Fibroblast of villous mesenchyme (primary cell): Measurements from ENCODE around the gene MAML2. TPM values are rescaled to one million over a fixed set of nuclear protein-coding genes. Genes with fewer than 3 reads are reported as not detected.

Experiments used
- DNase-seq: peaks from one replicate; pipeline ENCODE4 v3.0.0-alpha.2; 2010; ENCODE audit warnings: low read depth
- H3K4me3 ChIP-seq: 2 replicates; pipeline ENCODE4 v1.5.1; 2011; ENCODE audit warnings: low read depth, mild to moderate bottlenecking, low read length
- total RNA-seq: library from RNA; depleted of rRNA; stranded (reverse); fragments of >200 nt; gene quantifications from 2 replicates; pipeline ENCODE4 v1.2.3, GENCODE V29; 2012
- TF ChIP-seq, protein P1 (sequence below): IDR thresholded peaks from 2 replicates; pipeline ENCODE4 v1.5.1; 2012; ENCODE audit warnings: low read depth, mild to moderate bottlenecking, low read length; ENCODE audit not compliant: insufficient read depth

MAML2 gene
- total RNA-seq, 1 donor, result 30.7 TPM

GRCh38 chr11:96074551-96075310, 268.3 kb downstream of the MAML2 start:
- TF ChIP-seq, protein P1, sequence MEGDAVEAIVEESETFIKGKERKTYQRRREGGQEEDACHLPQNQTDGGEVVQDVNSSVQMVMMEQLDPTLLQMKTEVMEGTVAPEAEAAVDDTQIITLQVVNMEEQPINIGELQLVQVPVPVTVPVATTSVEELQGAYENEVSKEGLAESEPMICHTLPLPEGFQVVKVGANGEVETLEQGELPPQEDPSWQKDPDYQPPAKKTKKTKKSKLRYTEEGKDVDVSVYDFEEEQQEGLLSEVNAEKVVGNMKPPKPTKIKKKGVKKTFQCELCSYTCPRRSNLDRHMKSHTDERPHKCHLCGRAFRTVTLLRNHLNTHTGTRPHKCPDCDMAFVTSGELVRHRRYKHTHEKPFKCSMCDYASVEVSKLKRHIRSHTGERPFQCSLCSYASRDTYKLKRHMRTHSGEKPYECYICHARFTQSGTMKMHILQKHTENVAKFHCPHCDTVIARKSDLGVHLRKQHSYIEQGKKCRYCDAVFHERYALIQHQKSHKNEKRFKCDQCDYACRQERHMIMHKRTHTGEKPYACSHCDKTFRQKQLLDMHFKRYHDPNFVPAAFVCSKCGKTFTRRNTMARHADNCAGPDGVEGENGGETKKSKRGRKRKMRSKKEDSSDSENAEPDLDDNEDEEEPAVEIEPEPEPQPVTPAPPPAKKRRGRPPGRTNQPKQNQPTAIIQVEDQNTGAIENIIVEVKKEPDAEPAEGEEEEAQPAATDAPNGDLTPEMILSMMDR, result no peak
- DNase-seq, result no peak
- no peak overlapping the region for H3K4me3 ChIP-seq

GRCh38 chr11:96073536-96073935, 269.5 kb downstream of the MAML2 start:
- TF ChIP-seq, protein P1, result no peak
- H3K4me3 ChIP-seq, result no peak overlapping the region
- no peak for DNase-seq

DNA sequence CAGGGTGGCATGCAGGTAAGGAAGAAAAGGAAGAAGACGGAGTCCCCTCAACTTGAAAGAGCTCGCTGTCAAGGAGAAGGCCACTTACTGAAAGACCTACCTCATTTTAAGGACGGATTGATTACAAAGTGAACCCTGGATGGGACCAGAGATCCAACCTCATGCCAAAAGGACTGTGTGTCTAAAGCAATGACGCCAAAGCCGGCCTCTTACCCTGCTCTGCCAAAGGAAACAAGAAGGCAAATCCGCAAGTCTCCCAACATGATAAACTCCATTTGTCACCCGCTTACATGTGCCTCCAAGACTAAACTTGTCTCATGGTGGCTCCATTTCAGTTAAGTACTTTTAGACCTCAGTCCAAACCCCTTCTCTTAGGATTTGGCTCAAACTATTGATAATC, 270.4 kb downstream of the MAML2 start:
- TF ChIP-seq, protein P1, result no peak
- no peak for DNase-seq
- no peak overlapping the region for H3K4me3 ChIP-seq

DNA sequence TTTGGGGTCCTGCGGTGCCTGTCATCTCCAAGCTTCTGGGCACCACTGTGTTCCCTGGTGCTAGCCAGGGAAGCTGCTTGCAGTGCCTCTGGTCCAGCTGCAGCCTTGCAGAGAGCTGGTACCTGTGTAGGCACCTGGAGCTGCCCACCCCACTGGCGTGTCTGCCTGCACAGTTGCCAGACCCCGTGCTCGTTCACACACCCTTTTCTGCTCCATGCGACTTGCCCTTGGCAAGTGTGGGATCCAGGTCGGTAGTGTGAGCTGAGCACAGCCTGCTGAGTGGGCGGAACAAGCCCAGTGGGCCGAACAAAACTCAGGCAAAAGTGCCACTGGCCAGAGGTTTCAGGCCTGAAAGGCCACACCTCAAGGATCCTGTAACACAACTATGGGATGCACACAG, 272.5 kb downstream of the MAML2 start:
- TF ChIP-seq, protein P1, result no peak
- H3K4me3 ChIP-seq, result no peak overlapping the region
- no peak for DNase-seq

- DNase-seq, result no peak
- no peak overlapping the region for H3K4me3 ChIP-seq
- TF ChIP-seq, protein P1, result no peak
Measured at GRCh38 chr11:96067160-96067559, 275.8 kb downstream of the MAML2 start.

DNA sequence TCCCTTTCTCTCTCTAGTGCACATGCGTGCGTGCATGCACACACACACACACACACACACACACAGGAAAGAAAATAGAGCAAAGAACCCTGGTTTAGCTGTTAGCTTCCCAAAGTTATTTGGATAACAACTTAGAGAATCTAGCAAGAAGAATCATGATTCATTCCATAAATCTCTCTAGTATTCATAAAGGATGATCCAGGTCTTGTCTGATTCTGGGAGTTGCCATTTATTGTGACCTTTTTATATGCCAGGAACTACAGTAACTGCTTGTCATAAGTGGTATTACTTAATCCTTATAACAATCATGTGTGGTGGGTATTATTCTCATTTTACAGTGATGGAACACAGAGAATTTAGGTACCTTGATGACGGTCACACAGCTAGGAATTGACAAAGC, 277.6 kb downstream of the MAML2 start:
- TF ChIP-seq, protein P1, result no peak
- no peak for DNase-seq
- no peak overlapping the region for H3K4me3 ChIP-seq

DNA sequence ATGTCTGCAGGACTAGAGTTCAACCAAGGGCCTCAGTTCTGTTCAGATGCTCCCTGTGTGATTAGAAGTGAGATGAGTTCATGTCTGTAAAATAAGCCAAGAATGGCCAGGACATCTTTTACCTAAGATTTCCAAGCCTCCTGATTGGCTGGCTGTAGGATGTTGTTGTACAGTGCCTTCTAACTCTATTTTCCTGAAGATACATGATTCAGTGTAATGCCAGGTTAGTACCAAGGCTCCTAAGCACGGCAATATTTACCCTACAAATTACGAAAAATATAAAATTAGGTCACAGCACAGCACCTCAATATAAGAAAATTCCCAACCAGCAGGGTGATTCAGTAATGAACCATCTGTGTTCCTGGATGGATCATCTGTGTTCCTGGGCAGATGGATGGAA, 279.1 kb downstream of the MAML2 start:
- H3K4me3 ChIP-seq, result no peak overlapping the region
- no peak for DNase-seq
- TF ChIP-seq, protein P1, result no peak
